ENCODE measurements around the gene DGKG. TPM values are rescaled to one million over a fixed set of nuclear protein-coding genes. Genes with fewer than 3 reads are reported as not detected.

The DGKG gene
- total and polyA plus RNA-seq, 9 of the 15 experiments (the other 6 are each of a cell fraction or from before 2014, with no cell fraction given): 0.01 to 0.36 (median 0.15) TPM

- Histone ChIP-seq H3K79me2 (ENCODE audit: control insufficient read depth, insufficient read depth, low read length) (no peaks in the 10 kb centered on the region), H3K36me3 (ENCODE audit: control insufficient read depth, insufficient read depth, low read length) (no peaks in the 10 kb centered on the region), H3K4me1 (replicated peaks in 1 of 2; ENCODE audit: control insufficient read depth in 2 of 2, insufficient read depth in 2 of 2, low read length in 2 of 2) (no peaks in the 10 kb centered on the region), H2AFZ (ENCODE audit: low read depth, low read length) (no peak overlapping the region), H3K4me3 (no peak overlapping the region), H3K27me3 (ENCODE audit: control insufficient read depth in 2 of 2, insufficient read depth in 2 of 2, low read length in 2 of 2) (peaks cover 10 to 32% of the 10 kb centered on the region in 2 experiments; a peak in 4 of 5 replicates), H4K20me1 (replicated peaks; ENCODE audit: control insufficient read depth, insufficient read depth, low read length) (no peaks in the 10 kb centered on the region), H3K9me1 (ENCODE audit: control insufficient read depth, insufficient read depth, low read length) (no peaks in the 10 kb centered on the region), H3K9me3 (replicated peaks; ENCODE audit: control insufficient read depth, insufficient read depth, low read depth, low read length) (no peaks in the 10 kb centered on the region), H3K4me2 (ENCODE audit: insufficient read depth, low read length) (no peak overlapping the region), H3K27ac (ENCODE audit: extremely low read depth, low read depth, low read length) (no peak overlapping the region), H3K9ac (ENCODE audit: insufficient read depth in 1 of 2, low read depth in 2 of 2, low read length in 2 of 2) (no peak overlapping the region)
- CTCF ChIA-PET (ENCODE audit: low intra/inter-chr PET ratio): no interaction called here
- in situ Hi-C loops (cut with MboI): no loop called here
- DNase-seq (ENCODE audit: extremely low read depth in 1 of 4, low spot score in 3 of 4) (no peak), ATAC-seq (no peak), FAIRE-seq (no peak)
- no TSS peak for BruUV-seq (replicated peaks)
- intact Hi-C loops (cut with micrococcal nuclease): no loop called here
- WGBS (ENCODE audit: insufficient coverage, low coverage, missing lambda C conversion rate): 3% methylated on average over 6 of the region's 6 CpGs
- TF ChIP-seq EGR1 (conservative IDR thresholded peaks at IDR 0.05) (no peak), FOXO4 (CRISPR knock-in tag; IDR thresholded peaks at IDR 0.05) (no peak), ZBTB34 (CRISPR knock-in tag; IDR thresholded peaks at IDR 0.05) (no peak), MTA1 (IDR thresholded peaks at IDR 0.05; ENCODE audit: borderline replicate concordance) (no peak), ZNF217 (CRISPR knock-in tag; IDR thresholded peaks at IDR 0.05) (no peak), KAT7 (CRISPR knock-in tag; IDR thresholded peaks at IDR 0.05; ENCODE audit: borderline replicate concordance) (no peak), DIDO1 (tag; IDR thresholded peaks at IDR 0.05; ENCODE audit: low read depth) (no peak), STAT6 (CRISPR knock-in tag; IDR thresholded peaks at IDR 0.05) (no peak), NR4A1 (CRISPR knock-in tag; IDR thresholded peaks at IDR 0.05) (no peak), NR4A1 (tag; IDR thresholded peaks at IDR 0.05) (no peak), SRSF7 (optimal IDR thresholded peaks at IDR 0.05; ENCODE audit: low read depth, low read length) (no peak)
- POLR2A ChIA-PET: interaction anchor here (0.7 kb wide), 1 partner anchor 239 kb away, joined by 3 read pairs; no protein-coding TSS in a partner anchor
Observed at GRCh38 chr3:186283651-186284348, 78.2 kb downstream of the DGKG start.
